CD14-positive monocyte (primary cell): ENCODE data around the gene ALG3. TPM values are rescaled to one million over a fixed set of nuclear protein-coding genes. Genes with fewer than 3 reads are reported as not detected.

Experiments
- DNase-seq, 3 donors: peaks; one replicate each; pipeline ENCODE4 v3.0.0-alpha.2; 2011 to 2022
- H2AFZ ChIP-seq: 2 replicates; pipeline ENCODE4 v1.6.0; 2012; ENCODE audit warnings: mild to moderate bottlenecking, low read depth, low read length, inconsistent platforms; ENCODE audit not compliant: insufficient read depth, poor library complexity, severe bottlenecking
- H3K27ac ChIP-seq, 2 donors: 1 replicate in 1 of 2; 2 replicates in 1 of 2; pipeline ENCODE4 v1.5.1; 2012 to 2013; ENCODE audit warnings: low read length in 2 of 2, control low read depth in 1 of 2, inconsistent platforms in 1 of 2, low read depth in 1 of 2, mild to moderate bottlenecking in 1 of 2
- H3K27me3 ChIP-seq, 2 donors: one replicate each; pipeline versions ENCODE4 v1.6.0 to v1.6.1; 2011 to 2013; ENCODE audit warnings: low read length in 2 of 2; ENCODE audit not compliant: control insufficient read depth in 2 of 2, insufficient read depth in 2 of 2
- H3K36me3 ChIP-seq, 2 donors: replicated peaks in 1 of 2; 1 replicate in 1 of 2; 2 replicates in 1 of 2; pipeline versions ENCODE4 v1.5.1 to v1.6.1; 2012 to 2013; ENCODE audit warnings: low read length in 2 of 2, control low read depth in 1 of 2, inconsistent platforms in 1 of 2, mild to moderate bottlenecking in 1 of 2; ENCODE audit not compliant: insufficient read depth in 2 of 2, control insufficient read depth in 1 of 2
- H3K4me1 ChIP-seq, 2 donors: 1 replicate in 1 of 2; 2 replicates in 1 of 2; pipeline versions ENCODE4 v1.5.1 to v1.6.1; 2012 to 2013; ENCODE audit warnings: low read length in 2 of 2, control low read depth in 1 of 2, inconsistent platforms in 1 of 2, mild to moderate bottlenecking in 1 of 2, moderate library complexity in 1 of 2; ENCODE audit not compliant: insufficient read depth in 2 of 2, control insufficient read depth in 1 of 2
- H3K4me2 ChIP-seq: replicated peaks from 2 replicates; pipeline ENCODE3; 2012; ENCODE audit warnings: low read length, moderate library complexity, mild to moderate bottlenecking; ENCODE audit not compliant: poor library complexity, severe bottlenecking; ENCODE audit errors: extremely low read depth
- H3K4me3 ChIP-seq, 3 experiments: fragments of 200-600 bp in 1 of 3; sonication (generic) in 1 of 3; replicated peaks in 1 of 3; 1 replicate in 2 of 3; 2 replicates in 1 of 3; pipeline ENCODE4 v1.5.1; 2011 to 2013; ENCODE audit warnings: low read length in 3 of 3, mild to moderate bottlenecking in 3 of 3, control low read depth in 2 of 3, low read depth in 2 of 3, inconsistent platforms in 1 of 3, moderate library complexity in 1 of 3
- H3K79me2 ChIP-seq: 2 replicates; pipeline ENCODE4 v1.6.0; 2012; ENCODE audit warnings: mild to moderate bottlenecking, control low read depth, inconsistent platforms, low read length, moderate library complexity; ENCODE audit not compliant: insufficient read depth
- H3K9ac ChIP-seq: 2 replicates; pipeline ENCODE4 v1.6.0; 2017; ENCODE audit warnings: low read length, mild to moderate bottlenecking; ENCODE audit not compliant: insufficient read depth, poor library complexity, severe bottlenecking
- H3K9me3 ChIP-seq, 2 donors: replicated peaks in 1 of 2; 1 replicate in 1 of 2; 2 replicates in 1 of 2; pipeline versions ENCODE4 v1.5.1 to v1.6.1; 2012 to 2013; ENCODE audit warnings: low read length in 2 of 2, control low read depth in 1 of 2; ENCODE audit not compliant: control insufficient read depth in 1 of 2, insufficient read depth in 1 of 2
- H4K20me1 ChIP-seq: 2 replicates; pipeline ENCODE4 v1.6.0; 2012; ENCODE audit warnings: mild to moderate bottlenecking, low read length, control low read depth, moderate library complexity; ENCODE audit not compliant: insufficient read depth
- H3K27ac Mint-ChIP-seq, 7 donors: one replicate each; pipeline ENCODE4 v1.8.0; 2020; ENCODE audit warnings: mild to moderate bottlenecking in 7 of 7, mixed read lengths in 7 of 7, moderate library complexity in 6 of 7, inconsistent platforms in 2 of 7
- H3K27me3 Mint-ChIP-seq, 3 donors: one replicate each; pipeline ENCODE4 v1.8.0; 2021 to 2022; ENCODE audit warnings: low read depth in 3 of 3, mild to moderate bottlenecking in 3 of 3, mixed read lengths in 3 of 3, moderate library complexity in 3 of 3, inconsistent platforms in 1 of 3
- H3K36me3 Mint-ChIP-seq, 2 donors: one replicate each; pipeline ENCODE4 v1.8.0; 2020; ENCODE audit warnings: mixed read lengths in 2 of 2, inconsistent platforms in 1 of 2, mild to moderate bottlenecking in 1 of 2
- H3K4me1 Mint-ChIP-seq: one replicate; pipeline ENCODE4 v1.8.0; 2020; ENCODE audit warnings: mild to moderate bottlenecking, mixed read lengths
- H3K4me3 Mint-ChIP-seq, 2 donors: one replicate each; pipeline ENCODE4 v1.8.0; 2020; ENCODE audit warnings: mild to moderate bottlenecking in 2 of 2, mixed read lengths in 2 of 2, moderate library complexity in 1 of 2
- H3K9me3 Mint-ChIP-seq, 7 donors: one replicate each; pipeline ENCODE4 v1.8.0; 2020 to 2022; ENCODE audit warnings: mixed read lengths in 7 of 7, mild to moderate bottlenecking in 6 of 7, moderate library complexity in 6 of 7, inconsistent platforms in 2 of 7
- WGBS: methylation state at CpG from one replicate; pipeline ENCODE4 v1.1.5; 2013; ENCODE audit warnings: missing lambda C conversion rate; ENCODE audit not compliant: insufficient coverage; 5-methylcytosine and 5-hydroxymethylcytosine counted together
- intact Hi-C, 2 donors: fragments of 100-400 bp; cut with micrococcal nuclease; formaldehyde crosslinking; loops; one replicate each; pipeline versions ENCODE4 v1.15.0 to v1.15.1; 2023
- polyA minus RNA-seq: library from RNA; depleted of rRNA, polyadenylated mRNA; stranded (reverse); fragments of >200 nt; gene quantifications from 2 replicates; pipeline ENCODE4 v1.2.3, GENCODE V29; 2012
- polyA plus RNA-seq, 3 donors: library from polyadenylated mRNA; depleted of rRNA in 1 of 3; unstranded in 2 of 3; stranded (reverse) in 1 of 3; fragments of 300-500 nt in 2 of 3; fragments of >200 nt in 1 of 3; fragmentation: Illumina TruSeq in 2 of 3; gene quantifications; 1 replicate in 2 of 3; 2 replicates in 1 of 3; pipeline ENCODE4 v1.2.3, GENCODE V29; 2012 to 2021
- total RNA-seq, 12 experiments: library from RNA in 1 of 12; stranded (reverse) in 1 of 12; fragments of 120-200 nt in 1 of 12; gene quantifications; one replicate each; pipeline ENCODE4 v1.2.4 and lab custom pipeline; 2013 to 2026; ENCODE audit warnings: mixed read lengths in 6 of 12, inconsistent platforms in 1 of 12
- TF ChIP-seq, protein P1 (sequence below): fragments of 200-600 bp; IDR thresholded peaks from one replicate; pipeline ENCODE4 v1.8.0; 2022; ENCODE audit warnings: antibody characterized with exemption, mild to moderate bottlenecking

The ALG3 gene
- total RNA-seq (2013) = 11.8 TPM
- polyA plus RNA-seq (10 to 100 TPM; 29.0 to 60.8 (median 56.4) TPM), polyA minus RNA-seq (23.6 and 50.0 TPM in 2 replicates), total RNA-seq (lab: John Stamatoyannopoulos, UW) (1.0 to 10.0 (median 5.6) reads per million in 11 experiments)

DNA sequence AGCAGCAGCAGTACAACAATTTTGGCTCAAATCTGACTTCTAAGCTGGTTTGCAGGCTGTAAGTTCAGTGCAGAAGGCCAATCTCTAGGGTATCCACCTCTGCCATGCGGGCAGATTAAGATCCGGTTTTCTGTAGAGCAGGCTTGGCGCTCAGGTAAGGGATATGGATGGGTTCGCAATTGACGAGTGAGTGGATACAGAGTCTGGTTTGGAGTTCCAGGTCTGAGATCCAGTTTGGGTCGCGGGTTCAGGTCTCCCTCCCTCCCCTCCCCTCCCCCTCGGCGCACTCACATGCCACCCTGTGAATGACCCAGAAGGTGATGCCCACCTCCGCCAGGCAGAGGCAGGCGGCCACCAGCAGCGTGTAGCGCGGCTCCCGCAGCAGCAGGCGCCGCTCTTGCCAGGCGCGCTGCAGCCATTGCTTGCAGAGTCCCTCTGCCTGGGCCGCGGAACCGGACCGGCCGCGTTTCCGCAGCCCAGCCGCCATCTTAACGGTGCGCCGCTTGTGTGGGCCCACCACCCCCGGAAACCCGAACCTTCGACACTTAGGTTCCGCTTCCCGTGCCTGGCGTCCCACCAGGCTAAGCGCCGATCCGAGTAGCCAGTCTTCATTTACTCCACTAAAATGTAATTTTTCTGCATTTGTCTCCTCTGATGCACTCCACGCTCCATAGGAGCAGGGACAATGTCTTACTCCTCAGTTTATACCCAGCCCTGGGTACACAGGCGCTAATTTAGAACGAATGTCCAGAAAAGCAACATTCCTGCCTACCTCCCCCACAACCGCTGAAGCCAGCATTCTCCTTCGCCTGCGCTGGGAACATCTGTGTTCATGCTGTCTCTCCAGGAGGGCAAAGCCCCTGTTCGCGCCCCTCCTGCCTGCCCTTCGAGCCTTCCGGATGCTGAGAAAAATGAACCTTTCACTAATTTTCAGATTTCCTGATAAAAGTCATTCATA, at the start of gene ALG3:
Gene ALG3 (minus strand): TSS at position 509 of the 958 bp plus-strand sequence. CDS start 22 bp downstream, at position 487.
- peaks cover 0 to 3% (median under 1%) of the 10 kb centered on the region in 3 donors for H3K27me3 Mint-ChIP-seq
- intact Hi-C loops = loop anchor here (2.0 to 5.0 kb wide), 4 partner anchors 49 to 74 kb away; partner anchors contain the start of genes ABCF3 (in 2 of the 2), AP2M1 (in 1 of the 2), EIF4G1 (in 1 of the 2) and PSMD2 (in 1 of the 2)
- H4K20me1 ChIP-seq = no peaks in the 10 kb centered on the region
- H3K9me3 ChIP-seq = no peaks in the 10 kb centered on the region
- TF ChIP-seq, protein P1, sequence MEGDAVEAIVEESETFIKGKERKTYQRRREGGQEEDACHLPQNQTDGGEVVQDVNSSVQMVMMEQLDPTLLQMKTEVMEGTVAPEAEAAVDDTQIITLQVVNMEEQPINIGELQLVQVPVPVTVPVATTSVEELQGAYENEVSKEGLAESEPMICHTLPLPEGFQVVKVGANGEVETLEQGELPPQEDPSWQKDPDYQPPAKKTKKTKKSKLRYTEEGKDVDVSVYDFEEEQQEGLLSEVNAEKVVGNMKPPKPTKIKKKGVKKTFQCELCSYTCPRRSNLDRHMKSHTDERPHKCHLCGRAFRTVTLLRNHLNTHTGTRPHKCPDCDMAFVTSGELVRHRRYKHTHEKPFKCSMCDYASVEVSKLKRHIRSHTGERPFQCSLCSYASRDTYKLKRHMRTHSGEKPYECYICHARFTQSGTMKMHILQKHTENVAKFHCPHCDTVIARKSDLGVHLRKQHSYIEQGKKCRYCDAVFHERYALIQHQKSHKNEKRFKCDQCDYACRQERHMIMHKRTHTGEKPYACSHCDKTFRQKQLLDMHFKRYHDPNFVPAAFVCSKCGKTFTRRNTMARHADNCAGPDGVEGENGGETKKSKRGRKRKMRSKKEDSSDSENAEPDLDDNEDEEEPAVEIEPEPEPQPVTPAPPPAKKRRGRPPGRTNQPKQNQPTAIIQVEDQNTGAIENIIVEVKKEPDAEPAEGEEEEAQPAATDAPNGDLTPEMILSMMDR = no peak
- no peaks in the 10 kb centered on the region for H3K27me3 ChIP-seq
- peaks cover 14% of the 10 kb centered on the region for H3K79me2 ChIP-seq
- H3K9me3 Mint-ChIP-seq = no peaks in the 10 kb centered on the region
- H3K9ac ChIP-seq = peak within 1 kb of the TSS; percentile 78
- peak within 1 kb of the TSS; percentile 85 to 88 (median 87) for H3K4me3 ChIP-seq
- H3K36me3 ChIP-seq = peaks cover 20 to 24% of the 10 kb centered on the region in 2 donors
- peaks cover 11% of the 10 kb centered on the region for H3K4me1 Mint-ChIP-seq
- H2AFZ ChIP-seq = peak within 1 kb of the TSS; percentile 100
- peaks cover 22 to 24% of the 10 kb centered on the region in 2 donors for H3K36me3 Mint-ChIP-seq
- peak; percentile 84 to 91 (median 91) for DNase-seq
- H3K4me3 Mint-ChIP-seq = peak within 1 kb of the TSS; percentile 88 to 90
- H3K4me2 ChIP-seq = peak within 1 kb of the TSS; percentile 93
- peaks cover 15 to 24% of the 10 kb centered on the region in 2 donors for H3K4me1 ChIP-seq
- H3K27ac ChIP-seq = peak within 1 kb of the TSS; percentile 79 to 87
- peak within 1 kb of the TSS; percentile 96 to 98 (median 97) for H3K27ac Mint-ChIP-seq
- under 1% methylated on average over 38 of the region's 49 CpGs for WGBS

DNA sequence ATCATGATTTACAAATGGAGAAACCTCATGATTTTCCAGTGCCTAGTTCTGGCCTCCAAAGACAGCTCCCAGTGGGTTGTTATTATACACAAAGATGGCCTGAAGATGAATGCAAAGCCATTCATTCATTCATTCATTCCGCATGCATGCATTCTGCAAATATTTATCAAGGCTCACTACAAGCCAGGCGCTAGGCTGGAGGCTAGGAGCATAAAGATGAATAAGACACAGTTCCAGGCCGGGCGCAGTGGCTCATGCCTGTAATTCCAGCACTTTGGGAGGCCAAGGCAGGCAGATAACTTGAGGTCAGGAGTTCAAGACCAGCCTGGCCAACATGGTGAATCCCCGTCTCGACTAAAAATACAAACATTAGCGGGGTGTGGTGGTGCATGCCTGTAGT, 47.9 kb upstream of the ALG3 start:
- H3K4me1 Mint-ChIP-seq = peaks cover 21% of the 10 kb centered on the region
- H3K79me2 ChIP-seq = peaks cover 24% of the 10 kb centered on the region
- no peak overlapping the region for H3K4me3 Mint-ChIP-seq
- 98% methylated on average over 5 of the region's 7 CpGs for WGBS
- H3K27ac Mint-ChIP-seq = no peak overlapping the region
- H3K9ac ChIP-seq = no peak overlapping the region
- H3K9me3 ChIP-seq = no peaks in the 10 kb centered on the region
- H3K27me3 Mint-ChIP-seq = peaks cover 0 to 3% (median 2%) of the 10 kb centered on the region in 3 donors
- H3K9me3 Mint-ChIP-seq = no peaks in the 10 kb centered on the region
- TF ChIP-seq, protein P1 = no peak
- no peak for DNase-seq
- H3K4me2 ChIP-seq = no peak overlapping the region
- H3K27me3 ChIP-seq = no peaks in the 10 kb centered on the region
- H3K36me3 ChIP-seq = peaks cover 11 to 16% of the 10 kb centered on the region in 2 donors
- peaks cover 13 to 15% of the 10 kb centered on the region in 2 donors for H3K36me3 Mint-ChIP-seq
- no peak overlapping the region for H2AFZ ChIP-seq
- intact Hi-C loops = loop anchor here (5.0 kb wide), 3 partner anchors 44 to 124 kb away; partner anchors contain the start of genes ALG3 (in 1 of the 2), AP2M1 (in 1 of the 2) and EEF1AKMT4 (in 1 of the 2)
- peaks cover 10% of the 10 kb centered on the region for H4K20me1 ChIP-seq
- no peak overlapping the region for H3K27ac ChIP-seq
- H3K4me3 ChIP-seq = no peak overlapping the region
- H3K4me1 ChIP-seq = peaks cover 16 to 19% of the 10 kb centered on the region in 2 donors
